H1 (cell line): ENCODE measurements around the gene CBFA2T2. TPM values are rescaled to one million over a fixed set of nuclear protein-coding genes. Genes with fewer than 3 reads are reported as not detected.

Experiments used
- CTCF ChIA-PET: fragments of 300-600 bp; sonication (Branson Sonifier 250); formaldehyde crosslinking; loops from one replicate; lab custom pipeline; 2021; ENCODE audit not compliant: partially characterized antibody; lab: Charles Lee
- POLR2A ChIA-PET: fragments of 300-600 bp; sonication (Branson Sonifier 250); formaldehyde crosslinking; loops from one replicate; lab custom pipeline; 2021; ENCODE audit warnings: inconsistent platforms; ENCODE audit not compliant: partially characterized antibody; lab: Charles Lee
- DNase-seq, 2 experiments: peaks; one replicate each; pipeline versions ENCODE4 v3.0.0 to v3.0.0-alpha.2; 2010 to 2022; ENCODE audit warnings: low spot score in 2 of 2, low read depth in 1 of 2, mixed read lengths in 1 of 2
- FAIRE-seq: peaks from 2 replicates; lab custom pipeline; 2011; peaks lifted over from hg19 to GRCh38; lab: Jason Lieb, UNC
- H2AFZ ChIP-seq: 2 replicates; pipeline ENCODE4 v1.8.1; 2012; ENCODE audit warnings: low read length, inconsistent platforms
- H2AK5ac ChIP-seq: 2 replicates; pipeline ENCODE4 v1.6.1; 2013; ENCODE audit warnings: low read depth, low read length
- H2BK120ac ChIP-seq: replicated peaks from 2 replicates; pipeline ENCODE3; 2013; ENCODE audit warnings: low read depth, low read length, inconsistent platforms
- H2BK12ac ChIP-seq: 2 replicates; pipeline ENCODE4 v1.6.1; 2013; ENCODE audit warnings: low read depth, low read length
- H2BK15ac ChIP-seq: 2 replicates; pipeline ENCODE4 v1.6.1; 2013; ENCODE audit warnings: low read length
- H2BK20ac ChIP-seq: 2 replicates; pipeline ENCODE4 v1.6.1; 2013; ENCODE audit warnings: low read length
- H2BK5ac ChIP-seq: 2 replicates; pipeline ENCODE4 v1.6.1; 2013; ENCODE audit warnings: low read depth, low read length
- H3K14ac ChIP-seq: 2 replicates; pipeline ENCODE4 v1.6.1; 2013; ENCODE audit warnings: inconsistent platforms; ENCODE audit not compliant: insufficient read length
- H3K18ac ChIP-seq: 2 replicates; pipeline ENCODE4 v1.6.1; 2013; ENCODE audit warnings: low read length; ENCODE audit errors: extremely low read depth
- H3K23ac ChIP-seq: 2 replicates; pipeline ENCODE4 v1.6.1; 2013; ENCODE audit warnings: inconsistent platforms; ENCODE audit not compliant: insufficient read length
- H3K23me2 ChIP-seq: 2 replicates; pipeline ENCODE4 v1.6.1; 2013; ENCODE audit warnings: low read depth, low read length
- H3K27ac ChIP-seq: 2 replicates; pipeline ENCODE4 v1.6.1; 2011; ENCODE audit warnings: low read depth, low read length, inconsistent platforms
- H3K27me3 ChIP-seq, 4 experiments: replicated peaks in 1 of 4; 1 replicate in 1 of 4; 2 replicates in 3 of 4; pipeline versions ENCODE4 v1.6.1 to v1.8.1; 2011 to 2013; ENCODE audit warnings: low read length in 3 of 4, mild to moderate bottlenecking in 3 of 4, inconsistent platforms in 2 of 4, mixed read lengths in 2 of 4, moderate library complexity in 1 of 4; ENCODE audit not compliant: control insufficient read depth in 3 of 4, insufficient read depth in 3 of 4; ENCODE audit errors: extremely low read depth in 1 of 4
- H3K36me3 ChIP-seq, 4 experiments: 2 replicates each; pipeline versions ENCODE4 v1.6.1 to v1.8.1; 2011 to 2013; ENCODE audit warnings: mild to moderate bottlenecking in 4 of 4, low read length in 3 of 4, moderate library complexity in 2 of 4, control low read depth in 1 of 4, inconsistent platforms in 1 of 4; ENCODE audit not compliant: insufficient read depth in 4 of 4, control insufficient read depth in 2 of 4
- H3K4ac ChIP-seq: replicated peaks from 2 replicates; pipeline ENCODE3; 2013; ENCODE audit warnings: low read length, low read depth, mixed read lengths, inconsistent platforms; ENCODE audit not compliant: insufficient read length
- H3K4me1 ChIP-seq, 4 experiments: replicated peaks in 1 of 4; 1 replicate in 1 of 4; 2 replicates in 3 of 4; pipeline versions ENCODE4 v1.6.1 to v1.8.1; 2011 to 2013; ENCODE audit warnings: low read length in 3 of 4, inconsistent platforms in 2 of 4, mixed read lengths in 1 of 4; ENCODE audit not compliant: insufficient read depth in 4 of 4, control insufficient read depth in 3 of 4
- H3K4me2 ChIP-seq, 2 experiments: 2 replicates each; pipeline versions ENCODE4 v1.6.1 to v1.8.1; 2011 to 2013; ENCODE audit warnings: low read depth in 2 of 2, low read length in 2 of 2, control low read depth in 1 of 2, inconsistent platforms in 1 of 2, mild to moderate bottlenecking in 1 of 2; ENCODE audit not compliant: insufficient read depth in 1 of 2
- H3K4me3 ChIP-seq, 4 experiments: fragments of 200-600, 300-600 bp in 1 of 4; sonication (generic), shearing (Covaris generic), sonication (Bioruptor Twin) in 1 of 4; 2 replicates each; pipeline versions ENCODE4 v1.5.1 to v1.8.1; 2011 to 2016; ENCODE audit warnings: low read length in 4 of 4, low read depth in 3 of 4, control low read depth in 2 of 4, inconsistent platforms in 2 of 4, mild to moderate bottlenecking in 2 of 4, mixed read lengths in 1 of 4, moderate library complexity in 1 of 4; ENCODE audit not compliant: insufficient read depth in 2 of 4; ENCODE audit errors: extremely low read depth in 1 of 4
- H3K56ac ChIP-seq: replicated peaks from 2 replicates; pipeline ENCODE3; 2013; ENCODE audit warnings: low read depth, mild to moderate bottlenecking, mixed read lengths, low read length, inconsistent platforms; ENCODE audit not compliant: insufficient read length
- H3K79me1 ChIP-seq: 2 replicates; pipeline ENCODE4 v1.6.1; 2013; ENCODE audit warnings: low read depth, low read length, control low read depth
- H3K79me2 ChIP-seq, 2 experiments: 2 replicates each; pipeline versions ENCODE4 v1.6.1 to v1.8.1; 2012 to 2013; ENCODE audit warnings: low read length in 2 of 2, mild to moderate bottlenecking in 2 of 2, inconsistent platforms in 1 of 2; ENCODE audit not compliant: insufficient read depth in 2 of 2, control insufficient read depth in 1 of 2
- H3K9ac ChIP-seq, 4 experiments: replicated peaks in 1 of 4; 1 replicate in 1 of 4; 2 replicates in 3 of 4; pipeline versions ENCODE4 v1.6.1 to v1.8.1; 2011 to 2013; ENCODE audit warnings: low read depth in 3 of 4, low read length in 3 of 4, control low read depth in 2 of 4, mild to moderate bottlenecking in 2 of 4, moderate library complexity in 2 of 4, inconsistent platforms in 1 of 4; ENCODE audit errors: extremely low read depth in 1 of 4
- H3K9me3 ChIP-seq, 2 experiments: 2 replicates each; pipeline versions ENCODE4 v1.6.1 to v1.8.1; 2012 to 2013; ENCODE audit warnings: mild to moderate bottlenecking in 2 of 2, moderate library complexity in 2 of 2, control low read depth in 1 of 2, inconsistent platforms in 1 of 2, low read depth in 1 of 2, low read length in 1 of 2, mixed read lengths in 1 of 2; ENCODE audit not compliant: insufficient read depth in 2 of 2
- H4K20me1 ChIP-seq, 2 experiments: replicated peaks in 1 of 2; 2 replicates each; pipeline versions ENCODE3 to v1.8.1; 2011 to 2013; ENCODE audit warnings: inconsistent platforms in 2 of 2, low read length in 2 of 2, mild to moderate bottlenecking in 1 of 2; ENCODE audit not compliant: insufficient read depth in 2 of 2, control insufficient read depth in 1 of 2
- H4K5ac ChIP-seq: 2 replicates; pipeline ENCODE4 v1.6.1; 2013; ENCODE audit warnings: low read length, low read depth, mixed read lengths, inconsistent platforms; ENCODE audit not compliant: insufficient read length
- H4K8ac ChIP-seq: 2 replicates; pipeline ENCODE4 v1.8.0; 2013; ENCODE audit warnings: mild to moderate bottlenecking, moderate library complexity, low read length, inconsistent platforms; ENCODE audit not compliant: insufficient read depth; ENCODE audit errors: extremely low read depth
- H4K91ac ChIP-seq: replicated peaks from 2 replicates; pipeline ENCODE3; 2013; ENCODE audit warnings: low read length, mixed read lengths, inconsistent platforms; ENCODE audit not compliant: insufficient read length
- CHD2 ChIP-seq: IDR thresholded peaks from 2 replicates; pipeline ENCODE4 v1.6.1; 2012; ENCODE audit warnings: low read length, improper control_type of control experiment
- CTBP2 ChIP-seq: IDR thresholded peaks from 2 replicates; pipeline ENCODE4 v1.7.0; 2011; ENCODE audit warnings: borderline replicate concordance, mild to moderate bottlenecking, moderate library complexity, mixed read lengths, low read length; ENCODE audit not compliant: insufficient read depth, insufficient read length
- GTF2F1 ChIP-seq: IDR thresholded peaks from 2 replicates; pipeline ENCODE4 v1.6.1; 2012; ENCODE audit warnings: low read depth, low read length, improper control_type of control experiment, borderline replicate concordance
- JUN ChIP-seq: IDR thresholded peaks from 2 replicates; pipeline ENCODE4 v1.6.1; 2011; ENCODE audit warnings: low read depth, mild to moderate bottlenecking, improper control_type of control experiment, low read length
- KDM5A ChIP-seq: fragments of 200-600 bp; IDR thresholded peaks from 2 replicates; pipeline ENCODE4 v1.7.1; 2012; ENCODE audit warnings: mild to moderate bottlenecking, low read length, inconsistent platforms, mixed read lengths
- SIN3A ChIP-seq, 2 experiments: IDR thresholded peaks in 1 of 2; conservative IDR thresholded peaks in 1 of 2; 2 replicates each; pipeline ENCODE4 v1.6.1; 2011 to 2012; ENCODE audit warnings: low read length in 2 of 2, improper control_type of control experiment in 1 of 2, low read depth in 1 of 2, mild to moderate bottlenecking in 1 of 2
- SP2 ChIP-seq: IDR thresholded peaks from 2 replicates; pipeline ENCODE4 v1.6.1; 2012; ENCODE audit warnings: mild to moderate bottlenecking, low read length, inconsistent platforms
- SRF ChIP-seq: IDR thresholded peaks from 2 replicates; pipeline ENCODE4 v1.6.1; 2011; ENCODE audit warnings: mild to moderate bottlenecking, low read depth, low read length, moderate library complexity
- ZNF274 ChIP-seq: IDR thresholded peaks from 2 replicates; pipeline ENCODE4 v1.7.0; 2012; ENCODE audit warnings: low read length, borderline replicate concordance; ENCODE audit errors: extremely low read depth
- WGBS, 2 experiments: shearing (Covaris generic) in 1 of 2; methylation state at CpG; one replicate each; pipeline versions ENCODE4 v1.1.6 to v1.1.7; 2013 to 2015; ENCODE audit warnings: low lambda C conversion rate in 2 of 2, mixed read lengths in 2 of 2, inconsistent platforms in 1 of 2, low coverage in 1 of 2, missing lambda C conversion rate in 1 of 2; ENCODE audit not compliant: insufficient replicate concordance in 2 of 2, insufficient coverage in 1 of 2, insufficient read length in 1 of 2; ENCODE audit errors: extremely low coverage in 1 of 2, missing lambda C conversion rate in 1 of 2; 5-methylcytosine and 5-hydroxymethylcytosine counted together
- polyA plus RNA-seq, 7 experiments: library from polyadenylated mRNA; depleted of rRNA in 3 of 7; stranded (reverse) in 5 of 7; unstranded in 2 of 7; fragments of >200 nt in 5 of 7; fragments of 200-250 nt in 2 of 7; gene quantifications; 1 replicate in 5 of 7; 2 replicates in 1 of 7; 4 replicates in 1 of 7; pipeline versions ENCODE4 v1.2.1 to v1.2.3, GENCODE V29; 2011 to 2013; ENCODE audit warnings: missing spikeins in 2 of 7, mixed read lengths in 2 of 7
- total RNA-seq: library from RNA; stranded (reverse); fragmentation: NEBNext Ultra II Directional; extraction: Animal tissue kit (Norgen Biotek cat#: 25700); gene quantifications from 2 replicates; pipeline ENCODE4 v1.2.1, GENCODE V29; 2021

Gene CBFA2T2
- total and polyA plus RNA-seq, 2 of the 8 experiments (the other 6 are each of a cell fraction or from before 2014, with no cell fraction given), result 11.6 to 12.9 TPM

- no peak for FAIRE-seq
- Histone ChIP-seq H3K27ac (no peak overlapping the region), H3K56ac (no peak overlapping the region)
Measured at GRCh38 chr20:33524261-33524660, 34.4 kb downstream of the CBFA2T2 start.

More at GRCh38 chr20:33524261-33524660, 34.4 kb downstream of the CBFA2T2 start:
- H2AFZ ChIP-seq, result no peak overlapping the region
- ChIA-PET CTCF (no interaction called here), POLR2A (no interaction called here)
- peaks cover 2% of the 10 kb centered on the region; the same call in 1 of the 2 replicates for H3K23me2 ChIP-seq
- no peak overlapping the region for H2BK12ac ChIP-seq
- H3K4me2 ChIP-seq, result no peak overlapping the region
- no peak overlapping the region for H4K8ac ChIP-seq
- H2BK20ac ChIP-seq, result no peak overlapping the region
- H3K18ac ChIP-seq, result no peak overlapping the region
- H2BK5ac ChIP-seq, result no peak overlapping the region
- H3K9me3 ChIP-seq, result no peaks in the 10 kb centered on the region
- 95% methylated on average over 3 of the region's 3 CpGs; no CpG with 5 or more reads in 1 of the 2 experiments for WGBS, 2 experiments
- H3K27me3 ChIP-seq, result no peaks in the 10 kb centered on the region
- no peak overlapping the region for H3K4me3 ChIP-seq
- H2BK120ac ChIP-seq, result no peak overlapping the region
- no peaks in the 10 kb centered on the region for H3K36me3 ChIP-seq
- H4K91ac ChIP-seq, result no peak overlapping the region
- no peaks in the 10 kb centered on the region for H3K4me1 ChIP-seq
- no peaks in the 10 kb centered on the region; the same call in 1 of the 2 replicates for H3K79me1 ChIP-seq
- H3K4ac ChIP-seq, result no peak overlapping the region
- H3K79me2 ChIP-seq, result no peaks in the 10 kb centered on the region; a peak in 1 of 4 replicates
- no peak overlapping the region for H4K5ac ChIP-seq
- H3K23ac ChIP-seq, result no peak overlapping the region
- no peak overlapping the region for H3K9ac ChIP-seq
- H3K14ac ChIP-seq, result no peak overlapping the region
- H2AK5ac ChIP-seq, result no peak overlapping the region
- H2BK15ac ChIP-seq, result no peak overlapping the region
- TF ChIP-seq JUN (no peak), GTF2F1 (no peak), ZNF274 (no peak), SIN3A (conservative IDR thresholded peaks at IDR 0.05 in 1 of 2, IDR thresholded peaks at IDR 0.05 in 1 of 2; ENCODE audit: low read depth in 1 of 2, low read length in 2 of 2) (no peak), CTBP2 (no peak), KDM5A (no peak), SRF (no peak), CHD2 (no peak), SP2 (no peak)
- DNase-seq, result no peak
- H4K20me1 ChIP-seq, result peaks cover 0 to 1% of the 10 kb centered on the region in 2 experiments
